ENCODE measurements around the gene MOB1A. TPM values are rescaled to one million over a fixed set of nuclear protein-coding genes. Genes with fewer than 3 reads are reported as not detected.

MOB1A gene
- total and polyA plus RNA-seq, 2 experiments from 2014 or later = 36.2 to 111 TPM

- Histone ChIP-seq H4K20me1 (replicated peaks; ENCODE audit: insufficient read depth) (peaks cover 34% of the 10 kb centered on the region), H3K4me1 (ENCODE audit: insufficient read depth) (no peaks in the 10 kb centered on the region), H3K27me3 (ENCODE audit: insufficient read depth) (no peaks in the 10 kb centered on the region), H3K36me3 (ENCODE audit: insufficient read depth) (peaks cover 67% of the 10 kb centered on the region), H2AFZ (no peak overlapping the region), H3K4me2 (no peak overlapping the region), H3K9me2 (ENCODE audit: insufficient read depth) (no peaks in the 10 kb centered on the region), H3K79me2 (replicated peaks; ENCODE audit: insufficient read depth) (peaks cover 45% of the 10 kb centered on the region), H3K27ac (ENCODE audit: low read depth) (no peak overlapping the region), H3K4me3 (no peak overlapping the region), H3F3A (replicated peaks; ENCODE audit: low read depth) (peaks cover 5% of the 10 kb centered on the region; the same call in 1 of the 2 replicates)
- no peak for ATAC-seq
- Mint-ChIP-seq H3K27ac (no peak overlapping the region), H3K9me3 (no peaks in the 10 kb centered on the region; the same call in 2 of the 3 replicates), H3K4me3 (no peak overlapping the region), H3K4me1 (no peaks in the 10 kb centered on the region), H3K27me3 (ENCODE audit: insufficient read depth, low read depth, poor library complexity) (peaks cover 4% of the 10 kb centered on the region), H3K36me3 (ENCODE audit: low read depth) (peaks cover 77% of the 10 kb centered on the region)
- TF ChIP-seq CREB1 (CRISPR knock-in tag; IDR thresholded peaks at IDR 0.05; ENCODE audit: low read depth) = no peak
- TF ChIP-seq, protein P1, sequence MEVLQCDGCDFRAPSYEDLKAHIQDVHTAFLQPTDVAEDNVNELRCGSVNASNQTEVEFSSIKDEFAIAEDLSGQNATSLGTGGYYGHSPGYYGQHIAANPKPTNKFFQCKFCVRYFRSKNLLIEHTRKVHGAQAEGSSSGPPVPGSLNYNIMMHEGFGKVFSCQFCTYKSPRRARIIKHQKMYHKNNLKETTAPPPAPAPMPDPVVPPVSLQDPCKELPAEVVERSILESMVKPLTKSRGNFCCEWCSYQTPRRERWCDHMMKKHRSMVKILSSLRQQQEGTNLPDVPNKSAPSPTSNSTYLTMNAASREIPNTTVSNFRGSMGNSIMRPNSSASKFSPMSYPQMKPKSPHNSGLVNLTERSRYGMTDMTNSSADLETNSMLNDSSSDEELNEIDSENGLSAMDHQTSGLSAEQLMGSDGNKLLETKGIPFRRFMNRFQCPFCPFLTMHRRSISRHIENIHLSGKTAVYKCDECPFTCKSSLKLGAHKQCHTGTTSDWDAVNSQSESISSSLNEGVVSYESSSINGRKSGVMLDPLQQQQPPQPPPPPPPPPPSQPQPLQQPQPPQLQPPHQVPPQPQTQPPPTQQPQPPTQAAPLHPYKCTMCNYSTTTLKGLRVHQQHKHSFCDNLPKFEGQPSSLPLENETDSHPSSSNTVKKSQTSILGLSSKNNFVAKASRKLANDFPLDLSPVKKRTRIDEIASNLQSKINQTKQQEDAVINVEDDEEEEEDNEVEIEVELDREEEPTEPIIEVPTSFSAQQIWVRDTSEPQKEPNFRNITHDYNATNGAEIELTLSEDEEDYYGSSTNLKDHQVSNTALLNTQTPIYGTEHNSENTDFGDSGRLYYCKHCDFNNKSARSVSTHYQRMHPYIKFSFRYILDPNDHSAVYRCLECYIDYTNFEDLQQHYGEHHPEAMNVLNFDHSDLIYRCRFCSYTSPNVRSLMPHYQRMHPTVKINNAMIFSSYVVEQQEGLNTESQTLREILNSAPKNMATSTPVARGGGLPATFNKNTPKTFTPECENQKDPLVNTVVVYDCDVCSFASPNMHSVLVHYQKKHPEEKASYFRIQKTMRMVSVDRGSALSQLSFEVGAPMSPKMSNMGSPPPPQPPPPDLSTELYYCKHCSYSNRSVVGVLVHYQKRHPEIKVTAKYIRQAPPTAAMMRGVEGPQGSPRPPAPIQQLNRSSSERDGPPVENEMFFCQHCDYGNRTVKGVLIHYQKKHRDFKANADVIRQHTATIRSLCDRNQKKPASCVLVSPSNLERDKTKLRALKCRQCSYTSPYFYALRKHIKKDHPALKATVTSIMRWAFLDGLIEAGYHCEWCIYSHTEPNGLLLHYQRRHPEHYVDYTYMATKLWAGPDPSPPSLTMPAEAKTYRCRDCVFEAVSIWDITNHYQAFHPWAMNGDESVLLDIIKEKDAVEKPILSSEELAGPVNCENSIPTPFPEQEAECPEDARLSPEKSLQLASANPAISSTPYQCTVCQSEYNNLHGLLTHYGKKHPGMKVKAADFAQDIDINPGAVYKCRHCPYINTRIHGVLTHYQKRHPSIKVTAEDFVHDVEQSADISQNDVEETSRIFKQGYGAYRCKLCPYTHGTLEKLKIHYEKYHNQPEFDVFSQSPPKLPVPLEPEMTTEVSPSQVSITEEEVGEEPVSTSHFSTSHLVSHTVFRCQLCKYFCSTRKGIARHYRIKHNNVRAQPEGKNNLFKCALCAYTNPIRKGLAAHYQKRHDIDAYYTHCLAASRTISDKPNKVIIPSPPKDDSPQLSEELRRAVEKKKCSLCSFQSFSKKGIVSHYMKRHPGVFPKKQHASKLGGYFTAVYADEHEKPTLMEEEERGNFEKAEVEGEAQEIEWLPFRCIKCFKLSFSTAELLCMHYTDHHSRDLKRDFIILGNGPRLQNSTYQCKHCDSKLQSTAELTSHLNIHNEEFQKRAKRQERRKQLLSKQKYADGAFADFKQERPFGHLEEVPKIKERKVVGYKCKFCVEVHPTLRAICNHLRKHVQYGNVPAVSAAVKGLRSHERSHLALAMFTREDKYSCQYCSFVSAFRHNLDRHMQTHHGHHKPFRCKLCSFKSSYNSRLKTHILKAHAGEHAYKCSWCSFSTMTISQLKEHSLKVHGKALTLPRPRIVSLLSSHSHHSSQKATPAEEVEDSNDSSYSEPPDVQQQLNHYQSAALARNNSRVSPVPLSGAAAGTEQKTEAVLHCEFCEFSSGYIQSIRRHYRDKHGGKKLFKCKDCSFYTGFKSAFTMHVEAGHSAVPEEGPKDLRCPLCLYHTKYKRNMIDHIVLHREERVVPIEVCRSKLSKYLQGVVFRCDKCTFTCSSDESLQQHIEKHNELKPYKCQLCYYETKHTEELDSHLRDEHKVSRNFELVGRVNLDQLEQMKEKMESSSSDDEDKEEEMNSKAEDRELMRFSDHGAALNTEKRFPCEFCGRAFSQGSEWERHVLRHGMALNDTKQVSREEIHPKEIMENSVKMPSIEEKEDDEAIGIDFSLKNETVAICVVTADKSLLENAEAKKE (CRISPR knock-in tag; IDR thresholded peaks at IDR 0.05) = no peak
- TF ChIP-seq ZNF331 (CRISPR knock-in tag; IDR thresholded peaks at IDR 0.05; ENCODE audit: low read depth) = no peak
- no peak for TF ChIP-seq ETS1 (IDR thresholded peaks at IDR 0.05)
- TF ChIP-seq REST (IDR thresholded peaks at IDR 0.05; ENCODE audit: unreplicated experiment) = no peak
- no peak for TF ChIP-seq EZH2phosphoT487 (IDR thresholded peaks at IDR 0.05; ENCODE audit: unreplicated experiment)
- DNase-seq (ENCODE audit: low spot score) = no peak
Observed at GRCh38 chr2:74162951-74163350, 15.7 kb downstream of the MOB1A start.

Data from GM23338 (cell line).